Measurements from ENCODE around the gene TPI1. TPM values are rescaled to one million over a fixed set of nuclear protein-coding genes. Genes with fewer than 3 reads are reported as not detected.
"Not testable (repeated sequence)": the region's sequence is repeated elsewhere in the genome, so short reads cannot be mapped to it uniquely, and the experiment has no call there.

Gene TPI1
- total RNA-seq, 2 donors from 2014 or later, result 805 to 1,294 TPM

DNA sequence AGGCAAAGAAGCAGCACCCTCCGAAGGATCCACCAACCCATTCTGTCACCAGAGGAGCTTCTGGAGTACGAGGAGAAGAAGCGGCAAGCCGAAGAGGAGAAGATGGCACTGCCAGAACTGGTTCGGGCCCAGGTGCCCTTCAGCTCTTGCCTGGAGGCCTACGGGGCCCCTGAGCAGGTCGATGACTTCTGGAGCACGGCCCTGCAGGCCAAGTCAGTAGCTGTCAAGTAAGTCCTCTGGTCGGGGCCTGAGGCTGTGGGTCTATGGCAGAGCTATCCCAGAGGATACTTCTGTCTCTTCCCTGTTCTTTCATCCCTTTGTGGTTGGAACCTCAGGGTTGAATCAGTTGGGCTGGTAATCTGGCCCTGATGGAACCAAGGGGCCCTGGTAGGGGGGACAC is 5.9 kb upstream of the TPI1 start:
- peaks cover 9% of the 10 kb centered on the region for H3K4me1 Mint-ChIP-seq
- H3K4me1 ChIP-seq (ENCODE audit: control insufficient read depth, insufficient read depth, low read length), result no peaks in the 10 kb centered on the region
- no peak overlapping the region for H3K27ac Mint-ChIP-seq
- no peak for DNase-seq
- no peaks in the 10 kb centered on the region for H3K27me3 ChIP-seq (ENCODE audit: control insufficient read depth, insufficient read depth, low read length, poor library complexity, severe bottlenecking)
- no peaks in the 10 kb centered on the region for H3K9me3 Mint-ChIP-seq
- no peaks in the 10 kb centered on the region for H3K27me3 Mint-ChIP-seq (ENCODE audit: insufficient read depth)
- no peak overlapping the region for H3K4me3 Mint-ChIP-seq
- H3K9ac ChIP-seq (ENCODE audit: extremely low read depth, low read length, poor library complexity, severe bottlenecking), result no peak overlapping the region
- TF ChIP-seq, protein P1, sequence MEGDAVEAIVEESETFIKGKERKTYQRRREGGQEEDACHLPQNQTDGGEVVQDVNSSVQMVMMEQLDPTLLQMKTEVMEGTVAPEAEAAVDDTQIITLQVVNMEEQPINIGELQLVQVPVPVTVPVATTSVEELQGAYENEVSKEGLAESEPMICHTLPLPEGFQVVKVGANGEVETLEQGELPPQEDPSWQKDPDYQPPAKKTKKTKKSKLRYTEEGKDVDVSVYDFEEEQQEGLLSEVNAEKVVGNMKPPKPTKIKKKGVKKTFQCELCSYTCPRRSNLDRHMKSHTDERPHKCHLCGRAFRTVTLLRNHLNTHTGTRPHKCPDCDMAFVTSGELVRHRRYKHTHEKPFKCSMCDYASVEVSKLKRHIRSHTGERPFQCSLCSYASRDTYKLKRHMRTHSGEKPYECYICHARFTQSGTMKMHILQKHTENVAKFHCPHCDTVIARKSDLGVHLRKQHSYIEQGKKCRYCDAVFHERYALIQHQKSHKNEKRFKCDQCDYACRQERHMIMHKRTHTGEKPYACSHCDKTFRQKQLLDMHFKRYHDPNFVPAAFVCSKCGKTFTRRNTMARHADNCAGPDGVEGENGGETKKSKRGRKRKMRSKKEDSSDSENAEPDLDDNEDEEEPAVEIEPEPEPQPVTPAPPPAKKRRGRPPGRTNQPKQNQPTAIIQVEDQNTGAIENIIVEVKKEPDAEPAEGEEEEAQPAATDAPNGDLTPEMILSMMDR (conservative IDR thresholded peaks at IDR 0.05), result no peak
- WGBS, 2 experiments (ENCODE audit: insufficient coverage in 1 of 2, insufficient read length in 1 of 2), result 93 to 94% methylated on average over 9 of the region's 9 CpGs
- H3K27ac ChIP-seq (ENCODE audit: low read depth, low read length), result no peak overlapping the region
- peaks cover 84% of the 10 kb centered on the region for H3K36me3 ChIP-seq (ENCODE audit: control insufficient read depth, insufficient read depth, low read length)
- H3K4me3 ChIP-seq (ENCODE audit: low read length), result no peak overlapping the region
- peaks cover 95% of the 10 kb centered on the region for H3K36me3 Mint-ChIP-seq (ENCODE audit: low read depth)
- no peaks in the 10 kb centered on the region for H3K9me3 ChIP-seq (ENCODE audit: control insufficient read depth, low read length)

DNA sequence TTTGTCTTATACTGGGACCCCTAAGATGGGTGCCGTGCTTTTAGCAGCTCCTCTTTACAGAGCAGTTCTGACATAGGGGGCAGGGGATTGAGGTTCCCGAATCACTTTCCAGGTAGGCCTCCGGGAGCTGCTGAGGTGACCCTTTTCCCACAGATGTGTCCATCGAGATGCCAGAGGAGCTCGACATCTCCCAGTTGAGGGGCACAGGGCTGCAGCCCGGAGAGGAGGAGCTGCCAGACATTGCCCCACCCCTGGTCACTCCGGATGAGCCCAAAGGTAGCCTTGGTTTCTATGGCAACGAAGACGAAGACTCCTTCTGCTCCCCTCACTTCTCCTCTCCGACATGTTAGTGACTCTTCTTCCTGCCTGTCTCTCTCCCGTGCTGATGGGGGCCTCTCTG is 4.3 kb upstream of the TPI1 start:
- H3K4me3 Mint-ChIP-seq, result no peak overlapping the region
- no peaks in the 10 kb centered on the region for H3K9me3 Mint-ChIP-seq
- Histone ChIP-seq H3K4me1 (ENCODE audit: control insufficient read depth, insufficient read depth, low read length) (no peaks in the 10 kb centered on the region), H3K27ac (ENCODE audit: low read depth, low read length) (no peak overlapping the region), H3K36me3 (ENCODE audit: control insufficient read depth, insufficient read depth, low read length) (peaks cover 68% of the 10 kb centered on the region), H3K4me3 (ENCODE audit: low read length) (no peak overlapping the region), H3K27me3 (ENCODE audit: control insufficient read depth, insufficient read depth, low read length, poor library complexity, severe bottlenecking) (no peaks in the 10 kb centered on the region), H3K9me3 (ENCODE audit: control insufficient read depth, low read length) (no peaks in the 10 kb centered on the region), H3K9ac (ENCODE audit: extremely low read depth, low read length, poor library complexity, severe bottlenecking) (no peak overlapping the region)
- no peaks in the 10 kb centered on the region for H3K27me3 Mint-ChIP-seq (ENCODE audit: insufficient read depth)
- TF ChIP-seq, protein P1 (conservative IDR thresholded peaks at IDR 0.05), result no peak
- WGBS, 2 experiments (ENCODE audit: insufficient coverage in 1 of 2, insufficient read length in 1 of 2), result 91 to 97% methylated on average over 10 to 11 of the region's 11 CpGs
- DNase-seq, result no peak
- H3K27ac Mint-ChIP-seq, result no peak overlapping the region
- H3K36me3 Mint-ChIP-seq (ENCODE audit: low read depth), result peaks cover 80% of the 10 kb centered on the region
- H3K4me1 Mint-ChIP-seq, result peaks cover 17% of the 10 kb centered on the region

DNA sequence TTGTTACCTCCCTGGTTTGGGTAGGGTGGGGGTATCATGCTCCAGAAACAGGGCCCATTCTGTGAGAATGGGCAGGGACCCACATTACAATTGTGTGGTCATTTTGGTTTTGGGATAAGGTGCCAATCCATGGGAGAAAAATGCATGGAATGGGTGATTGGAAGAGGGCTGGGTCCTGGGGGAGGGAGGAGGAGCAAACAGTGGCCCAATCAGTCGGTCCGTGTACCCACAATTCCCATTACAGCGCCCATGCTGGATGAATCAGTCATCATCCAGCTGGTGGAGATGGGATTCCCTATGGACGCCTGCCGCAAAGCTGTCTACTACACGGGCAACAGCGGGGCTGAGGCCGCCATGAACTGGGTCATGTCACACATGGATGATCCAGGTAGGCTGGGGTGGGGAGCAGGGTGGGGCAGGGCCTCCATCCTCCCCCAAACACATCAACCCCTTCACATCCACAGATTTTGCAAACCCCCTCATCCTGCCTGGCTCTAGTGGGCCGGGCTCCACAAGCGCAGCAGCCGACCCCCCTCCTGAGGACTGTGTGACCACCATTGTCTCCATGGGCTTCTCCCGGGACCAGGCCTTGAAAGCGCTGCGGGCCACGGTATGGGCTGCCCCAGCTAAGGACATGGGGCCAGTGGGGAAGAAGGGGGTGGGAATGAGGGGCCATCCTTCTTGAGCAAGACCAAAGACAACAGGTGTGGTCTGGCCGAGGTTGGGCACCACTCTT is 3.6 kb upstream of the TPI1 start:
- no peak overlapping the region for H3K27ac Mint-ChIP-seq
- peaks cover 24% of the 10 kb centered on the region for H3K4me1 Mint-ChIP-seq
- 94 to 100% methylated on average over 6 to 16 of the region's 16 CpGs for WGBS, 2 experiments (ENCODE audit: insufficient coverage in 1 of 2, insufficient read length in 1 of 2)
- no peaks in the 10 kb centered on the region for H3K27me3 Mint-ChIP-seq (ENCODE audit: insufficient read depth)
- Histone ChIP-seq H3K9me3 (ENCODE audit: control insufficient read depth, low read length) (no peaks in the 10 kb centered on the region), H3K36me3 (ENCODE audit: control insufficient read depth, insufficient read depth, low read length) (peaks cover 61% of the 10 kb centered on the region), H3K4me3 (ENCODE audit: low read length) (no peak overlapping the region), H3K9ac (ENCODE audit: extremely low read depth, low read length, poor library complexity, severe bottlenecking) (no peak overlapping the region), H3K27me3 (ENCODE audit: control insufficient read depth, insufficient read depth, low read length, poor library complexity, severe bottlenecking) (no peaks in the 10 kb centered on the region), H3K27ac (ENCODE audit: low read depth, low read length) (no peak overlapping the region), H3K4me1 (ENCODE audit: control insufficient read depth, insufficient read depth, low read length) (no peaks in the 10 kb centered on the region)
- TF ChIP-seq, protein P1 (conservative IDR thresholded peaks at IDR 0.05), result no peak
- no peaks in the 10 kb centered on the region for H3K9me3 Mint-ChIP-seq
- peaks cover 75% of the 10 kb centered on the region for H3K36me3 Mint-ChIP-seq (ENCODE audit: low read depth)
- H3K4me3 Mint-ChIP-seq, result no peak overlapping the region
- DNase-seq, result no peak

DNA sequence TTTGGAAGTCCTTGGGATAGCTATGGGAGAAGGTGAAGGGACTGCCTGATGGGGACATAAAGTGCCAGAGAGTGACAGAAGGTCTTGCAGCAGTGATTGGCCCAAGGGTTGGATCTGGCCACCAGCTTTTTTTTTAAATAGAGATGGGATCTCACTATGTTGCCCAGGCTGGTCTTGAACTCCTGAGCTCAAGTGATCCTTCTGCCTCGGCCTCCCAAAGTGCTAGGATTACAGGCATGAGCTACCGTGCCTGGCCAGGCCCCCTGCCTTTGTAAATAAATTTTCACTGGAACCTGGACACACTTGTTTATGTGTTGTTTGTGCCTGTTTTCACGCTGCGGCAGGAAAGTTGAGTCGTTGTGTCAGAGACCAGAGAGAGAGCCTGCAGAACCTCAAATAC is 2.0 kb upstream of the TPI1 start:
- H3K4me3 Mint-ChIP-seq; H3K27me3 Mint-ChIP-seq (ENCODE audit: insufficient read depth); H3K27ac ChIP-seq (ENCODE audit: low read depth, low read length); H3K9me3 Mint-ChIP-seq; H3K27me3 ChIP-seq (ENCODE audit: control insufficient read depth, insufficient read depth, low read length, poor library complexity, severe bottlenecking); H3K27ac Mint-ChIP-seq; H3K9me3 ChIP-seq (ENCODE audit: control insufficient read depth, low read length); H3K4me3 ChIP-seq (ENCODE audit: low read length); DNase-seq; H3K9ac ChIP-seq (ENCODE audit: extremely low read depth, low read length, poor library complexity, severe bottlenecking); H3K4me1 ChIP-seq (ENCODE audit: control insufficient read depth, insufficient read depth, low read length): not testable (repeated sequence)
- Mint-ChIP-seq H3K4me1 (peaks cover 37% of the 10 kb centered on the region), H3K36me3 (ENCODE audit: low read depth) (peaks cover 74% of the 10 kb centered on the region)
- 92 to 94% methylated on average over 5 of the region's 5 CpGs for WGBS, 2 experiments (ENCODE audit: insufficient coverage in 1 of 2, insufficient read length in 1 of 2)
- peaks cover 62% of the 10 kb centered on the region for H3K36me3 ChIP-seq (ENCODE audit: control insufficient read depth, insufficient read depth, low read length)
